BJ (cell line): ENCODE results near the gene MAGEF1. TPM values are rescaled to one million over a fixed set of nuclear protein-coding genes. Genes with fewer than 3 reads are reported as not detected.

ENCODE experiments used
- CTCF ChIA-PET: fragments of 350-600 bp; formaldehyde crosslinking; extraction: SDS; loops from one replicate; lab custom pipeline; 2021; ENCODE audit warnings: antibody characterized with exemption, inconsistent platforms; lab: Yijun Ruan, JAX
- POLR2A ChIA-PET: fragments of 300-600 bp; sonication (Branson Sonifier 250); formaldehyde crosslinking; extraction: SDS; loops from one replicate; lab custom pipeline; 2021; ENCODE audit warnings: antibody characterized with exemption; lab: Charles Lee
- DNase-seq: peaks from one replicate; pipeline ENCODE4 v3.0.0-alpha.2; 2011; ENCODE audit warnings: low read depth
- H3K27me3 ChIP-seq: 2 replicates; pipeline ENCODE4 v1.6.0; 2011; ENCODE audit warnings: low read length; ENCODE audit not compliant: control insufficient read depth, insufficient read depth
- H3K36me3 ChIP-seq: 2 replicates; pipeline ENCODE4 v1.5.1; 2011; ENCODE audit warnings: low read length; ENCODE audit not compliant: control insufficient read depth, insufficient read depth
- H3K4me3 ChIP-seq: 2 replicates; pipeline ENCODE4 v1.5.1; 2011; ENCODE audit warnings: low read depth, mild to moderate bottlenecking, control low read depth, low read length
- polyA plus RNA-seq: library from polyadenylated mRNA; depleted of rRNA; stranded (reverse); fragments of >200 nt; gene quantifications from 2 replicates; pipeline ENCODE4 v1.2.3, GENCODE V29; 2011
- TF ChIP-seq, protein P1 (sequence below): IDR thresholded peaks from 2 replicates; pipeline ENCODE4 v1.5.1; 2011; ENCODE audit warnings: low read depth, mild to moderate bottlenecking, control low read depth, inconsistent platforms, low read length, moderate library complexity; ENCODE audit not compliant: insufficient read depth

The MAGEF1 gene
- polyA plus RNA-seq, 1 experiment: 14.3 TPM

DNA sequence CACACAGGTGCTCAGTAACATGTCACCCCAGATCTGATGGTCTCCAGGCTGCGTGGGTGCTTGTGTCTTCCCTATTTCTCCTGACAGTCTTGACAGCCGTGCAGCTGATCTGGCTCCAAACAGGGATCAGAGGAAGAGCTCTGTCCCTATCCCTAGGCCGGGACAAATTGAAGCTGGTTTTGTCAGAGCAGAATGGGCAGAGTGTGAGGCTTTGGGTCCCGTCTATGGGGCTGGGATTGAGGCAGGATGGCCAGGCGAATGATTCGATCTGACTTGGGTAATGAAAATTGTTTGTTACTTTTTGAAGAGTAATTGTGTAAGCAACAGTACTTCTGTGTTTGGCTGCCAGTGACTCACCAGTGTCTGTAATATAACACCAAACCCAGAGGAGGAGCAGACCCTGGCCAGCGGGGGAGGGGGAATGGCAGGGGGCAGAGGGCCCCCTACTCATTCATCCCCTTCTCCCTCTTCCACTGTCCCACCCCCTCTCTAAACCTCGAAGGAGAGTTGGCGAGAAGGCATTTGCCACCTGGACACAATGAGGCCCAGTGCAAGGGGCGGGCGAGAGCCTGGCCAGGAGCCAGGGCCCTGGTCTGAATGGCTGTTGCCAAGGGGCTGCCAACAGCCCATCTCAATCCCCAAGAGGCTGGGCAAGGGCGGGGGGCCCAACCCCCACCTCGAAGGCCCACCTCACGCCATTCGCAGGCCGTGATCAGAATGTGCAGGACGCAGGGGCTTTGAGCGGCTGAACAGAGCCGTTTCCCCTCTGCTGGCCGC, 4.9 kb upstream of the MAGEF1 start:
- Histone ChIP-seq H3K4me3 (no peak overlapping the region), H3K36me3 (no peaks in the 10 kb centered on the region)
- CTCF ChIA-PET: interaction anchor here (0.9 to 1.7 kb wide), 4 partner anchors 10 to 61 kb away, joined by 3 to 10 read pairs (median 4); no protein-coding TSS in a partner anchor

DNA sequence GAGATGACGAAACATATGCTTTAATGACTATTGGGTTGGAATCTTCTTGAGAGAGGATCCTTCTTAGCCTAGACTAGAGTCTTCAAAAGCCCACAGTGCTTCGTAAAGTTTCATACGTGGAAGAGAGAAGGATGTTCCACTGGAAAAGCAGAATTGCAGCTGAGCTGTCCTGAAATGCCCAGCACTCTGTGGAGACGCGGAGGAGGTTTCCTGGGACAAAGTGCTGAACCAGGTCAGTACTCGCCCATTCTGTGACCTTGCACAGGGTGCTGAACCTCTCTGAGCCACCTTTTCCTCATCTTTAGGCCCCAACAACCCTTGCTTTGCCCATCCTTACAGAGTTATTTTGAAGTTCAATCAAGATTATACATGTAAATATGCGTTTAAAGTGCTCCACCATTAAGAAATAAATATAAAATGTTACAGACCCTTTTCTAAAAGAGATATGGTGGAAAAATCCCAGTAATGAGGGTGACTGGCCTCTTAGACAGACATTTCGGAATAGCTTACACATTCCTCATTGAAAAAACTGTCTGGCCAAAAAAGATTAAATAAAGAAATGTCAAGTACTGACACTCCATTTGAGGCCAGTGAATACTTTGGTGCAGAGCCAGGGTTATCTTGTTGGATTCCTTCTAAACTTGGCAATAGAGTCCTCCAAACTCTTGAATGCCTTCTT, 4.2 kb upstream of the MAGEF1 start:
- ChIA-PET POLR2A (no interaction called here), CTCF (interaction anchor here (0.9 to 1.3 kb wide), 2 partner anchors 11 to 62 kb away, joined by 3 to 4 read pairs; no protein-coding TSS in a partner anchor)
- TF ChIP-seq, protein P1, sequence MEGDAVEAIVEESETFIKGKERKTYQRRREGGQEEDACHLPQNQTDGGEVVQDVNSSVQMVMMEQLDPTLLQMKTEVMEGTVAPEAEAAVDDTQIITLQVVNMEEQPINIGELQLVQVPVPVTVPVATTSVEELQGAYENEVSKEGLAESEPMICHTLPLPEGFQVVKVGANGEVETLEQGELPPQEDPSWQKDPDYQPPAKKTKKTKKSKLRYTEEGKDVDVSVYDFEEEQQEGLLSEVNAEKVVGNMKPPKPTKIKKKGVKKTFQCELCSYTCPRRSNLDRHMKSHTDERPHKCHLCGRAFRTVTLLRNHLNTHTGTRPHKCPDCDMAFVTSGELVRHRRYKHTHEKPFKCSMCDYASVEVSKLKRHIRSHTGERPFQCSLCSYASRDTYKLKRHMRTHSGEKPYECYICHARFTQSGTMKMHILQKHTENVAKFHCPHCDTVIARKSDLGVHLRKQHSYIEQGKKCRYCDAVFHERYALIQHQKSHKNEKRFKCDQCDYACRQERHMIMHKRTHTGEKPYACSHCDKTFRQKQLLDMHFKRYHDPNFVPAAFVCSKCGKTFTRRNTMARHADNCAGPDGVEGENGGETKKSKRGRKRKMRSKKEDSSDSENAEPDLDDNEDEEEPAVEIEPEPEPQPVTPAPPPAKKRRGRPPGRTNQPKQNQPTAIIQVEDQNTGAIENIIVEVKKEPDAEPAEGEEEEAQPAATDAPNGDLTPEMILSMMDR: no peak
- no peak overlapping the region for H3K4me3 ChIP-seq
- H3K27me3 ChIP-seq: no peaks in the 10 kb centered on the region
- no peak for DNase-seq
- no peaks in the 10 kb centered on the region for H3K36me3 ChIP-seq

More for the DNA sequence above, 4.9 kb upstream of the MAGEF1 start:
- POLR2A ChIA-PET: no interaction called here
- DNase-seq: no peak
- TF ChIP-seq, protein P1: no peak
- H3K27me3 ChIP-seq: no peaks in the 10 kb centered on the region

DNA sequence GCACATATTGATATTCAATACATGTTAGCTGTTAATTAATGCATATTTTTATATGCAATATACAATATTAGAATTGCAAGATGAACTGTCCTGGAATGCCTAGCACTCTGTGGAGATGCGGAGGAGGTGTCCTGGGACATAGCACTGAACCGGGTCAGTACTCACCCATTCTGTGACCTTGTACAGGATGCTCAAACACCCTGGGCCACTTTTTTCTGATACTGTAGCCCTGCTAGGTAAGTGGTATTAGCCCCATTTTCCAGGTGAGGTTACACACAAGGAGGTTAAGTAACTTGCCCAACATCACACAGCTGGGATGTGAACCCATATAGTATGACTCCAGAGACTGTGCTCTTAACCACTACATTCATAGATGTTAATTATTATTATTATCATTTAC, 1.7 kb upstream of the MAGEF1 start:
- POLR2A ChIA-PET: no interaction called here
- no peak for DNase-seq
- H3K27me3 ChIP-seq: no peaks in the 10 kb centered on the region
- H3K36me3 ChIP-seq: no peaks in the 10 kb centered on the region
- no peak overlapping the region for H3K4me3 ChIP-seq
- CTCF ChIA-PET: no interaction called here
- TF ChIP-seq, protein P1: no peak

DNA sequence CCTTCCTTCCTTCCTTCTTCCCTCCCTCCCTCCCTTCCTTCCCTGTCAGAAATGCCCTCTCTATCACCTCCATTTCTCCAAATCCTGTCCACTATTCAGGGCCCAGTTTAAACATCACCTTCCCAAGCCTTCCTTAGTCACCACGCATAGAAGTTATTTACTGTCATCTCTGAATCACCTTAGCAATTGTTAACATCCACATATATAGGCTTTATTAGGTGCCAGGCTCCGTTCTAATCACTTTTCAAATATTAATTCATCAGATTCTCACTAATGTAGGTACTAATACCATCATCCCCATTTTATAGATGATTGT, 1.1 kb upstream of the MAGEF1 start:
- no peak for DNase-seq
- Histone ChIP-seq H3K4me3 (no peak overlapping the region), H3K36me3 (no peaks in the 10 kb centered on the region), H3K27me3 (no peaks in the 10 kb centered on the region)
- ChIA-PET CTCF (interaction anchor here (0.5 kb wide), 1 partner anchor 808 kb away, joined by 3 read pairs; no protein-coding TSS in a partner anchor), POLR2A (no interaction called here)
- TF ChIP-seq, protein P1: no peak
